IMR-90 (cell line): ENCODE data around the gene ASTN2. TPM values are rescaled to one million over a fixed set of nuclear protein-coding genes. Genes with fewer than 3 reads are reported as not detected.

Source experiments
- ATAC-seq: fragments of 200-7000 bp; cut with Tn5 transposase; 2 replicates; pipeline ENCODE4 v1.9.1; 2020; ENCODE audit warnings: low read depth, mild to moderate bottlenecking, moderate library complexity
- BruUV-seq: library from RNA; stranded (reverse); fragments of 400-500 nt; replicated peaks from 2 replicates; lab custom pipeline; 2021; lab: Mats Ljungman, UMichigan
- CTCF ChIA-PET: fragments of 300-600 bp; formaldehyde crosslinking; extraction: SDS; loops from one replicate; lab custom pipeline; 2021; ENCODE audit warnings: antibody characterized with exemption; lab: Yijun Ruan, JAX
- POLR2A ChIA-PET: fragments of 300-600 bp; sonication (Branson Sonifier 250); formaldehyde crosslinking; loops from one replicate; lab custom pipeline; 2022; ENCODE audit warnings: antibody characterized with exemption; ENCODE audit not compliant: unreplicated experiment; lab: Charles Lee
- DNase-seq: peaks from one replicate; pipeline ENCODE4 v3.0.0; 2013
- H2AFZ ChIP-seq: replicated peaks from 2 replicates; pipeline ENCODE3; 2013; ENCODE audit warnings: low read length, mild to moderate bottlenecking; ENCODE audit not compliant: poor library complexity
- H2AK5ac ChIP-seq: 2 replicates; pipeline ENCODE4 v1.6.1; 2013; ENCODE audit warnings: low read depth, low read length, inconsistent platforms
- H2AK9ac ChIP-seq: replicated peaks from 2 replicates; pipeline ENCODE3; 2013; ENCODE audit warnings: mild to moderate bottlenecking, low read depth, low read length, moderate library complexity; ENCODE audit not compliant: poor library complexity
- H2BK120ac ChIP-seq: 2 replicates; pipeline ENCODE4 v1.6.1; 2013; ENCODE audit warnings: low read depth, low read length, inconsistent platforms
- H2BK15ac ChIP-seq: 3 replicates; pipeline ENCODE4 v1.6.1; 2013; ENCODE audit warnings: low read depth, low read length, inconsistent platforms
- H2BK20ac ChIP-seq: 2 replicates; pipeline ENCODE4 v1.6.1; 2013; ENCODE audit warnings: low read depth, mild to moderate bottlenecking, inconsistent platforms, low read length, moderate library complexity
- H2BK5ac ChIP-seq: 2 replicates; pipeline ENCODE4 v1.6.1; 2013; ENCODE audit warnings: mild to moderate bottlenecking, low read depth, low read length, inconsistent platforms; ENCODE audit not compliant: poor library complexity, severe bottlenecking
- H3K14ac ChIP-seq: replicated peaks from 2 replicates; pipeline ENCODE4 v1.6.1; 2013; ENCODE audit warnings: low read depth, low read length, inconsistent platforms
- H3K18ac ChIP-seq: 2 replicates; pipeline ENCODE4 v1.6.1; 2013; ENCODE audit warnings: low read depth, low read length, control low read depth
- H3K23ac ChIP-seq: 2 replicates; pipeline ENCODE4 v1.6.1; 2013; ENCODE audit warnings: low read depth, low read length, inconsistent platforms
- H3K27ac ChIP-seq: 2 replicates; pipeline ENCODE4 v1.5.1; 2013; ENCODE audit warnings: mild to moderate bottlenecking, control low read depth, low read length; ENCODE audit not compliant: insufficient read depth
- H3K27me3 ChIP-seq: 2 replicates; pipeline ENCODE4 v1.6.1; 2013; ENCODE audit warnings: low read length; ENCODE audit not compliant: control insufficient read depth, insufficient read depth
- H3K36me3 ChIP-seq: 2 replicates; pipeline ENCODE4 v1.6.1; 2013; ENCODE audit warnings: low read length, mixed read lengths; ENCODE audit not compliant: control insufficient read depth, insufficient read depth
- H3K4ac ChIP-seq: 2 replicates; pipeline ENCODE4 v1.6.1; 2013; ENCODE audit warnings: low read depth, low read length, inconsistent platforms
- H3K4me1 ChIP-seq: 2 replicates; pipeline ENCODE4 v1.6.1; 2013; ENCODE audit warnings: low read length, mixed read lengths; ENCODE audit not compliant: control insufficient read depth, insufficient read depth
- H3K4me2 ChIP-seq: 2 replicates; pipeline ENCODE4 v1.6.1; 2013; ENCODE audit warnings: low read depth, mild to moderate bottlenecking, control low read depth, low read length, moderate library complexity
- H3K4me3 ChIP-seq: 2 replicates; pipeline ENCODE4 v1.5.1; 2013; ENCODE audit warnings: low read depth, mild to moderate bottlenecking, control low read depth, low read length, moderate library complexity; ENCODE audit not compliant: insufficient read depth
- H3K56ac ChIP-seq: 2 replicates; pipeline ENCODE4 v1.6.1; 2013; ENCODE audit warnings: low read length, inconsistent platforms; ENCODE audit not compliant: insufficient read depth; ENCODE audit errors: extremely low read depth
- H3K79me1 ChIP-seq, 2 experiments: 2 replicates each; pipeline ENCODE4 v1.6.1; 2013; ENCODE audit warnings: low read length in 2 of 2, inconsistent platforms in 1 of 2, low read depth in 1 of 2
- H3K9ac ChIP-seq: 2 replicates; pipeline ENCODE4 v1.6.1; 2013; ENCODE audit warnings: low read depth, low read length, control low read depth
- H3K9me1 ChIP-seq: 2 replicates; pipeline ENCODE4 v1.6.1; 2013; ENCODE audit warnings: low read length, inconsistent platforms; ENCODE audit not compliant: insufficient read depth
- H3K9me3 ChIP-seq: 2 replicates; pipeline ENCODE4 v1.6.1; 2013; ENCODE audit warnings: low read length; ENCODE audit not compliant: control insufficient read depth, insufficient read depth
- H4K20me1 ChIP-seq: 2 replicates; pipeline ENCODE4 v1.6.1; 2013; ENCODE audit warnings: low read length, inconsistent platforms; ENCODE audit not compliant: insufficient read depth
- H4K5ac ChIP-seq: 2 replicates; pipeline ENCODE4 v1.6.1; 2013; ENCODE audit warnings: mild to moderate bottlenecking, low read depth, low read length, control low read depth
- H4K8ac ChIP-seq, 2 experiments: 2 replicates each; pipeline ENCODE4 v1.6.1; 2013; ENCODE audit warnings: low read depth in 2 of 2, low read length in 2 of 2, control low read depth in 1 of 2, inconsistent platforms in 1 of 2
- H4K91ac ChIP-seq: 2 replicates; pipeline ENCODE4 v1.6.1; 2013; ENCODE audit warnings: low read depth, low read length, inconsistent platforms; ENCODE audit not compliant: insufficient read depth
- CTCF ChIP-seq: conservative IDR thresholded peaks from 2 replicates; pipeline ENCODE4 v1.5.1; 2012; ENCODE audit warnings: mild to moderate bottlenecking, low read depth, low read length, improper control_type of control experiment
- MAZ ChIP-seq: IDR thresholded peaks from 2 replicates; pipeline ENCODE4 v1.6.1; 2012; ENCODE audit warnings: low read depth, mild to moderate bottlenecking, low read length, improper control_type of control experiment, moderate library complexity, borderline replicate concordance
- WGBS, 2 experiments: methylation state at CpG; one replicate each; pipeline versions ENCODE4 v1.1.5 to v1.1.7; 2013; ENCODE audit warnings: missing lambda C conversion rate in 2 of 2; ENCODE audit not compliant: insufficient read length in 1 of 2; ENCODE audit errors: extremely low coverage in 2 of 2; 5-methylcytosine and 5-hydroxymethylcytosine counted together
- dilution Hi-C: fragments of 300-500 bp; cut with HindIII; formaldehyde crosslinking; loops from one replicate; pipeline ENCODE4 v1.14.3; 2018; ENCODE audit warnings: low sequenced_read_pairs; ENCODE audit not compliant: unreplicated experiment
- in situ Hi-C: fragments of 300-500 bp; cut with MboI; formaldehyde crosslinking; loops from 3 replicates; pipeline ENCODE4 v1.14.3; 2019; ENCODE audit warnings: low sequenced_read_pairs, inconsistent platforms, mixed read lengths
- intact Hi-C: fragments of 100-400 bp; cut with micrococcal nuclease; formaldehyde crosslinking; loops from 2 replicates; pipeline ENCODE4 v1.10.0; 2022
- polyA plus RNA-seq, 3 experiments: library from polyadenylated mRNA; depleted of rRNA; stranded (reverse); fragments of >200 nt; gene quantifications; 2 replicates each; pipeline ENCODE4 v1.2.3, GENCODE V29; 2012; ENCODE audit warnings: low replicate concordance in 1 of 3
- total RNA-seq: library from RNA; depleted of rRNA; stranded (reverse); fragments of >200 nt; gene quantifications from 2 replicates; pipeline ENCODE4 v1.2.3, GENCODE V29; 2012

Gene ASTN2
- total and polyA plus RNA-seq, 2 of the 4 experiments (the other 2 are of a cell fraction) = 3.8 to 6.8 TPM

- Histone ChIP-seq H3K9me3 (no peaks in the 10 kb centered on the region), H3K4me2 (no peak overlapping the region), H4K91ac (no peak overlapping the region), H3K79me1 (no peaks in the 10 kb centered on the region), H2BK120ac (no peak overlapping the region), H2BK5ac (no peak overlapping the region), H3K9ac (no peak overlapping the region), H3K18ac (no peak overlapping the region), H2AK5ac (no peak overlapping the region), H3K4ac (no peak overlapping the region), H2BK20ac (no peak overlapping the region), H3K14ac (no peak overlapping the region), H3K4me1 (peaks cover 2% of the 10 kb centered on the region; the same call in 1 of the 2 replicates), H4K8ac (no peak overlapping the region), H2AFZ (no peak overlapping the region), H3K23ac (no peak overlapping the region), H3K9me1 (no peaks in the 10 kb centered on the region; the same call in 1 of the 2 replicates), H3K56ac (no peak overlapping the region), H4K20me1 (no peaks in the 10 kb centered on the region), H3K4me3 (no peak overlapping the region), H2BK15ac (no peak overlapping the region), H4K5ac (no peak overlapping the region), H3K27ac (no peak overlapping the region), H3K27me3 (no peaks in the 10 kb centered on the region; the same call in 1 of the 2 replicates), H2AK9ac (no peak overlapping the region), H3K36me3 (no peaks in the 10 kb centered on the region)
- no peak for DNase-seq
- CTCF ChIA-PET = no interaction called here
- TF ChIP-seq MAZ = no peak
- no peak for TF ChIP-seq CTCF
- POLR2A ChIA-PET = no interaction called here
- ATAC-seq = no peak
- in situ Hi-C loops (no loop called here), intact Hi-C loops (no loop called here), dilution Hi-C loops (no loop called here)
- no CpG with 5 or more reads among the region's 3 CpGs for WGBS, 2 experiments
- no TSS peak for BruUV-seq
Measured at GRCh38 chr9:116555556-116556155, 859.2 kb downstream of the ASTN2 start.
